A549 (cell line): ENCODE measurements around the gene ARL15. TPM values are rescaled to one million over a fixed set of nuclear protein-coding genes. Genes with fewer than 3 reads are reported as not detected.

Source experiments
- ATAC-seq, 2 experiments: fragments of 200-7000 bp in 1 of 2; fragments of >200 bp in 1 of 2; cut with Nextera tagmentation in 1 of 2; cut with Tn5 transposase in 1 of 2; 3 replicates each; pipeline versions ENCODE4 v1.8.0 to v1.9.1; 2018 to 2020; ENCODE audit warnings: mild to moderate bottlenecking in 1 of 2, moderate library complexity in 1 of 2
- CTCF ChIA-PET: fragments of 300-600 bp; sonication (Branson Sonifier 250); formaldehyde crosslinking; extraction: SDS; loops from one replicate; lab custom pipeline; 2021; ENCODE audit warnings: antibody characterized with exemption, inconsistent platforms; lab: Yijun Ruan, JAX
- POLR2A ChIA-PET: fragments of 350-600 bp; formaldehyde crosslinking; extraction: SDS; loops from one replicate; lab custom pipeline; 2021; ENCODE audit warnings: antibody characterized with exemption, inconsistent platforms; lab: Yijun Ruan, JAX
- DNase-seq, 2 experiments: peaks; one replicate each; pipeline versions ENCODE4 v3.0.0 to v3.0.0-alpha.2; 2011 to 2016; ENCODE audit warnings: low read depth in 1 of 2, low spot score in 1 of 2
- FAIRE-seq: peaks from 2 replicates; lab custom pipeline; 2011; peaks lifted over from hg19 to GRCh38; lab: Jason Lieb, UNC
- H3K27ac ChIP-seq, 2 experiments: fragments of >200 bp; sonication (Bioruptor Twin); formaldehyde crosslinking; 3 replicates each; pipeline ENCODE4 v1.5.1; 2016 to 2017
- H3K4me1 ChIP-seq: fragments of >200 bp; sonication (Bioruptor Twin); formaldehyde crosslinking; 3 replicates; pipeline ENCODE4 v1.6.1; 2016
- H3K4me2 ChIP-seq: fragments of >200 bp; sonication (Bioruptor Twin); formaldehyde crosslinking; 3 replicates; pipeline ENCODE4 v1.6.1; 2016
- H3K4me3 ChIP-seq: fragments of >200 bp; sonication (Bioruptor Twin); formaldehyde crosslinking; 3 replicates; pipeline ENCODE4 v1.5.1; 2016
- H3K9me3 ChIP-seq: fragments of >200 bp; sonication (Bioruptor Twin); formaldehyde crosslinking; 3 replicates; pipeline ENCODE4 v1.6.1; 2016
- CBX8 ChIP-seq: fragments of 200-600 bp; sonication (generic); IDR thresholded peaks from 2 replicates; pipeline ENCODE4 v1.6.1; 2016
- CEBPB ChIP-seq, 2 experiments: fragments of >200 bp in 1 of 2; sonication (Bioruptor Twin) in 1 of 2; formaldehyde crosslinking in 1 of 2; IDR thresholded peaks; 2 replicates each; pipeline ENCODE4 v1.6.1; 2012 to 2016
- CHD2 ChIP-seq: fragments of 150-350 bp; IDR thresholded peaks from 2 replicates; pipeline ENCODE4 v1.6.1; 2014; ENCODE audit warnings: low read length; ENCODE audit not compliant: partially characterized antibody
- EHF ChIP-seq: fragments of 250-450 bp; sonication (Bioruptor Pico); IDR thresholded peaks from 2 replicates; pipeline ENCODE4 v1.5.0; 2020; ENCODE audit warnings: mild to moderate bottlenecking
- ELK1 ChIP-seq: fragments of 150-350 bp; IDR thresholded peaks from 2 replicates; pipeline ENCODE4 v1.6.1; 2014; ENCODE audit warnings: low read depth, mild to moderate bottlenecking, low read length
- ESRRA ChIP-seq: fragments of 150-350 bp; IDR thresholded peaks from 2 replicates; pipeline ENCODE4 v1.6.1; 2014; ENCODE audit warnings: mild to moderate bottlenecking, low read length, borderline replicate concordance
- FOSB ChIP-seq: fragments of 250-450 bp; sonication (Bioruptor Pico); IDR thresholded peaks from 2 replicates; pipeline ENCODE4 v1.5.0; 2020; ENCODE audit warnings: mild to moderate bottlenecking, moderate library complexity
- FOXS1 ChIP-seq: fragments of 250-450 bp; sonication (Bioruptor Pico); IDR thresholded peaks from 2 replicates; pipeline ENCODE4 v1.5.0; 2020; ENCODE audit warnings: mild to moderate bottlenecking, moderate library complexity
- GATA3 ChIP-seq: IDR thresholded peaks from 2 replicates; pipeline ENCODE4 v1.6.1; 2012; ENCODE audit warnings: borderline replicate concordance
- HDAC2 ChIP-seq: fragments of 200-600 bp; sonication (generic); IDR thresholded peaks from 2 replicates; pipeline ENCODE4 v1.6.1; 2016
- HOXB13 ChIP-seq: fragments of 250-450 bp; sonication (Bioruptor Pico); IDR thresholded peaks from 2 replicates; pipeline ENCODE4 v1.5.0; 2020; ENCODE audit warnings: low read depth, mild to moderate bottlenecking, moderate library complexity
- HOXB5 ChIP-seq: fragments of 250-450 bp; sonication (Bioruptor Pico); IDR thresholded peaks from 2 replicates; pipeline ENCODE4 v1.5.0; 2020; ENCODE audit warnings: mild to moderate bottlenecking, moderate library complexity
- JUN ChIP-seq, 2 experiments: fragments of >200 bp; sonication (Bioruptor Twin); formaldehyde crosslinking; IDR thresholded peaks; 2 replicates in 1 of 2; 3 replicates in 1 of 2; pipeline ENCODE4 v1.6.1; 2016 to 2017
- MAFK ChIP-seq: fragments of 450-650 bp; IDR thresholded peaks from 2 replicates; pipeline ENCODE4 v1.6.1; 2014; ENCODE audit not compliant: partially characterized antibody
- MYC ChIP-seq: IDR thresholded peaks from 2 replicates; pipeline ENCODE4 v1.6.1; 2012; ENCODE audit warnings: mild to moderate bottlenecking, inconsistent platforms, low read length, improper control_type of control experiment, borderline replicate concordance
- NFE2L2 ChIP-seq: fragments of 150-350 bp; conservative IDR thresholded peaks from 2 replicates; pipeline ENCODE4 v1.6.1; 2014; ENCODE audit warnings: low read length
- NPAS2 ChIP-seq: fragments of 250-450 bp; sonication (Bioruptor Pico); IDR thresholded peaks from 2 replicates; pipeline ENCODE4 v1.8.0; 2022; ENCODE audit warnings: mild to moderate bottlenecking, moderate library complexity, borderline replicate concordance
- NR3C1 ChIP-seq: fragments of >200 bp; sonication (Bioruptor Twin); formaldehyde crosslinking; IDR thresholded peaks from 3 replicates; pipeline ENCODE4 v1.6.1; 2017
- PHF8 ChIP-seq: fragments of 200-600 bp; sonication (generic); IDR thresholded peaks from 2 replicates; pipeline ENCODE4 v1.6.1; 2016; ENCODE audit warnings: low read depth, mild to moderate bottlenecking, antibody characterized with exemption, moderate library complexity, borderline replicate concordance
- RAD21 ChIP-seq, 2 experiments: fragments of >200 bp in 1 of 2; sonication (Bioruptor Twin) in 1 of 2; formaldehyde crosslinking in 1 of 2; IDR thresholded peaks in 1 of 2; conservative IDR thresholded peaks in 1 of 2; 2 replicates in 1 of 2; 3 replicates in 1 of 2; pipeline ENCODE4 v1.6.1; 2012 to 2018; ENCODE audit warnings: inconsistent platforms in 1 of 2
- RNF2 ChIP-seq: fragments of 200-600 bp; sonication (generic); IDR thresholded peaks from 2 replicates; pipeline ENCODE4 v1.6.1; 2016; ENCODE audit warnings: low read depth, mild to moderate bottlenecking, antibody characterized with exemption, moderate library complexity, borderline replicate concordance
- SMC3 ChIP-seq: fragments of >200 bp; sonication (Bioruptor Twin); formaldehyde crosslinking; IDR thresholded peaks from 3 replicates; pipeline ENCODE4 v1.6.1; 2018; ENCODE audit warnings: inconsistent platforms
- ZSCAN20 ChIP-seq: fragments of 250-450 bp; sonication (Bioruptor Pico); IDR thresholded peaks from 2 replicates; pipeline ENCODE4 v1.8.0; 2022; ENCODE audit warnings: mild to moderate bottlenecking, moderate library complexity
- WGBS: methylation state at CpG from one replicate; pipeline ENCODE4 v1.1.6; 2017; ENCODE audit errors: missing lambda C conversion rate; 5-methylcytosine and 5-hydroxymethylcytosine counted together
- polyA plus RNA-seq, 4 experiments: library from polyadenylated mRNA; depleted of rRNA in 3 of 4; stranded (reverse); fragments of >200 nt; fragmentation: RNase III in 1 of 4; extraction: RNeasy Plus Mini Kit Qiagen cat#74134 plus additional on column Dnase treatment in 1 of 4; gene quantifications; 2 replicates in 3 of 4; 3 replicates in 1 of 4; pipeline ENCODE4 v1.2.3, GENCODE V29; 2011 to 2017
- TF ChIP-seq, protein P1 (sequence below): fragments of >200 bp; sonication (Bioruptor Twin); formaldehyde crosslinking; IDR thresholded peaks from 3 replicates; pipeline ENCODE4 v1.5.1; 2016
- TF ChIP-seq, protein P2 (sequence below): IDR thresholded peaks from 2 replicates; pipeline ENCODE4 v1.6.1; 2012
- TF ChIP-seq, protein P3 (sequence below): IDR thresholded peaks from 2 replicates; pipeline ENCODE4 v1.6.1; 2012

ARL15 gene
- polyA plus RNA-seq, 2 of the 4 experiments (the other 2 are of a cell fraction), result 11.8 to 12.1 TPM

DNA sequence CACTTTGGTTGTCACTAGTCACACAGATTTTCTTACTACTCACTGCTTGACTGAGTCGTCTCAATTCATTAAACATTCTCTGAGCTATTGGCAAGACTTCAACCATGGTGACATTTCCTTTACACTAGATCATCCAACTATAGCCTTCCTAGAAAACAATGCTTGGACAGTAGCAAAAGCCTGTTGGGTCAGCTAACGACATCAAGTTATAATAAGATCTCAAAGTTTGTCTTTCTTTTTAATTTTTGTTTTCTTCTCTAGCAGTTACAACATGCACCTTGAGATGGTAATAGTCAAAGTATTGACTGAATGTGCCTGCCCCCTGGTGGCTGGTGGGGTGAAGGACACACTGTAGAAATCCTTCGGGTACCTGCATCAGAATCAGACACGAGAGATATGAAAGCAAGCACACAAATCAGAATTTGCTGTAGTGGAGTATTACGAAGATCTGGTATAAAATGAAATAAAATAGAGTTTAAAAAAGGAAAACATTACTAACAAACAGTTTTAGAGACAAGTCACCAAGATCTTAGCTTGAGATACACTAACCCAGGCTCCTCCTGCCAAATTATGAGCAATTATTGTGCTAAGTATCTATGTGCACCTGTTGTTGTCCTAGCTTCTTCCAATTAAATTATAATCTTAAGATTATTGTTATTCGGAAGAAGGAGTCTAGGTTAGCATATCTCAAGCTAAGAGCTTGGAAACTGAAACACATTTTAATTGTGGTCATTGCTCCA is 81.2 kb downstream of the ARL15 start:
- peak; percentile 51 to 61 for DNase-seq
- ChIA-PET POLR2A (no interaction called here), CTCF (interaction anchor here (0.6 to 2.9 kb wide), 34 partner anchors 8 to 1136 kb away, joined by 3 to 13 read pairs (median 4); partner anchors contain the start of genes ARL15 and FST)
- no peak for FAIRE-seq
- 11% methylated on average over 6 of the region's 6 CpGs for WGBS
- Histone ChIP-seq H3K27ac (no peak overlapping the region), H3K4me3 (no peak overlapping the region), H3K4me1 (0 out of 3 replicates have a peak, but pooled peaks cover 3% of the 10 kb centered on the region), H3K9me3 (no peaks in the 10 kb centered on the region), H3K4me2 (0 out of 3 replicates have a peak overlapping the region, but pooled peaks have one; percentile 1)
- peak; percentile 87 to 89; a peak in 4 of 6 replicates for ATAC-seq
- TF ChIP-seq HOXB13, result no peak
- TF ChIP-seq SMC3, result peak; percentile 84
- no peak for TF ChIP-seq NPAS2 (CRISPR knock-in tag)
- TF ChIP-seq RAD21 (conservative IDR thresholded peaks at IDR 0.05 in 1 of 2, IDR thresholded peaks at IDR 0.05 in 1 of 2), result peak; percentile 79 to 82
- TF ChIP-seq CEBPB (IDR thresholded peaks at IDR 0.05), result no peak
- no peak for TF ChIP-seq GATA3
- no peak for TF ChIP-seq CHD2
- TF ChIP-seq NFE2L2, result no peak
- TF ChIP-seq, protein P1, sequence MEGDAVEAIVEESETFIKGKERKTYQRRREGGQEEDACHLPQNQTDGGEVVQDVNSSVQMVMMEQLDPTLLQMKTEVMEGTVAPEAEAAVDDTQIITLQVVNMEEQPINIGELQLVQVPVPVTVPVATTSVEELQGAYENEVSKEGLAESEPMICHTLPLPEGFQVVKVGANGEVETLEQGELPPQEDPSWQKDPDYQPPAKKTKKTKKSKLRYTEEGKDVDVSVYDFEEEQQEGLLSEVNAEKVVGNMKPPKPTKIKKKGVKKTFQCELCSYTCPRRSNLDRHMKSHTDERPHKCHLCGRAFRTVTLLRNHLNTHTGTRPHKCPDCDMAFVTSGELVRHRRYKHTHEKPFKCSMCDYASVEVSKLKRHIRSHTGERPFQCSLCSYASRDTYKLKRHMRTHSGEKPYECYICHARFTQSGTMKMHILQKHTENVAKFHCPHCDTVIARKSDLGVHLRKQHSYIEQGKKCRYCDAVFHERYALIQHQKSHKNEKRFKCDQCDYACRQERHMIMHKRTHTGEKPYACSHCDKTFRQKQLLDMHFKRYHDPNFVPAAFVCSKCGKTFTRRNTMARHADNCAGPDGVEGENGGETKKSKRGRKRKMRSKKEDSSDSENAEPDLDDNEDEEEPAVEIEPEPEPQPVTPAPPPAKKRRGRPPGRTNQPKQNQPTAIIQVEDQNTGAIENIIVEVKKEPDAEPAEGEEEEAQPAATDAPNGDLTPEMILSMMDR, result peak; percentile 85

- ChIA-PET POLR2A (no interaction called here), CTCF (interaction anchor here (0.9 to 2.9 kb wide), 6 partner anchors 10 to 1112 kb away, joined by 3 to 13 read pairs (median 5); no protein-coding TSS in a partner anchor)
- Histone ChIP-seq H3K9me3 (no peaks in the 10 kb centered on the region), H3K4me1 (0 out of 3 replicates have a peak, but pooled peaks cover 3% of the 10 kb centered on the region), H3K4me3 (no peak overlapping the region), H3K27ac (no peak overlapping the region), H3K4me2 (no peak overlapping the region)
- 89% methylated on average over 1 of the region's 1 CpG for WGBS
- ATAC-seq (no peak), DNase-seq (no peak), FAIRE-seq (no peak)
- no peak for TF ChIP-seq CBX8
- no peak for TF ChIP-seq JUN (IDR thresholded peaks at IDR 0.05)
- no peak for TF ChIP-seq HOXB13
- TF ChIP-seq HDAC2, result no peak
- TF ChIP-seq MYC, result no peak
- no peak for TF ChIP-seq MAFK
- TF ChIP-seq HOXB5 (CRISPR knock-in tag), result no peak
- TF ChIP-seq, protein P1, result no peak
- TF ChIP-seq ELK1, result no peak
- no peak for TF ChIP-seq EHF (CRISPR knock-in tag)
- no peak for TF ChIP-seq FOXS1 (CRISPR knock-in tag)
- no peak for TF ChIP-seq ZSCAN20 (CRISPR knock-in tag)
- no peak for TF ChIP-seq RNF2
- TF ChIP-seq PHF8, result no peak
- TF ChIP-seq, protein P2, sequence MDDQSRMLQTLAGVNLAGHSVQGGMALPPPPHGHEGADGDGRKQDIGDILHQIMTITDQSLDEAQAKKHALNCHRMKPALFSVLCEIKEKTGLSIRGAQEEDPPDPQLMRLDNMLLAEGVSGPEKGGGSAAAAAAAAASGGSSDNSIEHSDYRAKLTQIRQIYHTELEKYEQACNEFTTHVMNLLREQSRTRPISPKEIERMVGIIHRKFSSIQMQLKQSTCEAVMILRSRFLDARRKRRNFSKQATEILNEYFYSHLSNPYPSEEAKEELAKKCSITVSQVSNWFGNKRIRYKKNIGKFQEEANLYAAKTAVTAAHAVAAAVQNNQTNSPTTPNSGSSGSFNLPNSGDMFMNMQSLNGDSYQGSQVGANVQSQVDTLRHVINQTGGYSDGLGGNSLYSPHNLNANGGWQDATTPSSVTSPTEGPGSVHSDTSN, result no peak
- TF ChIP-seq, protein P3, sequence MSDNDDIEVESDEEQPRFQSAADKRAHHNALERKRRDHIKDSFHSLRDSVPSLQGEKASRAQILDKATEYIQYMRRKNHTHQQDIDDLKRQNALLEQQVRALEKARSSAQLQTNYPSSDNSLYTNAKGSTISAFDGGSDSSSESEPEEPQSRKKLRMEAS, result no peak
- TF ChIP-seq NR3C1, result no peak
- TF ChIP-seq FOSB (CRISPR knock-in tag), result no peak
- no peak for TF ChIP-seq ESRRA
- TF ChIP-seq CEBPB (IDR thresholded peaks at IDR 0.05), result no peak
Observed at GRCh38 chr5:54227759-54228158, 82.6 kb downstream of the ARL15 start.
